Dedifferentiated amniotic fluid mesenchymal stem cell (primary cell): ENCODE data around the gene RIC3.
"Not testable (repeated sequence)": the region's sequence is repeated elsewhere in the genome, so short reads cannot be mapped to it uniquely, and the experiment has no call there.

ENCODE experiments used
- DNase-seq: peaks from one replicate; pipeline ENCODE4 v3.0.0-alpha.2; 2016; ENCODE audit errors: extremely low spot score

RIC3 gene

DNA sequence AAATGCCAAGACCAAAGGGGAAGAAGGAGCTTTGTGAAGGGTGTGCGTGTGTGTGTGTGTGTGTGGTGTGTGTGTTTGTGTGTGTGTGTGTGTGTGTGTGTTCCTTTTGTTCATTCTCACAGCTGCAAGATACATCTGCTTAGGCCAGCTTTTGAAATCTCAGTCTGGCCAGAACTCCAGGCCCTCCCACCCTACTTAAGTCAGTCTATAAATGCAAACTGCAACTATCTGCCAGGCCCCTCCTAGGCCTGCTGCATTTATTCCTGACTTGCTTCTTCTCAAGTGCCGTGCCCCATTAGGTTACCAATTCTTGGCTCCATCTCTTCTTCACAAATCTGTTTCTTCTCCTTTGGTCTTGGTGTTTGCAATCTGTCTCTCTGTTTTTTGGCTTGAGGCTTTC lies 21.6 kb upstream of the RIC3 start:
- no peak for DNase-seq

DNA sequence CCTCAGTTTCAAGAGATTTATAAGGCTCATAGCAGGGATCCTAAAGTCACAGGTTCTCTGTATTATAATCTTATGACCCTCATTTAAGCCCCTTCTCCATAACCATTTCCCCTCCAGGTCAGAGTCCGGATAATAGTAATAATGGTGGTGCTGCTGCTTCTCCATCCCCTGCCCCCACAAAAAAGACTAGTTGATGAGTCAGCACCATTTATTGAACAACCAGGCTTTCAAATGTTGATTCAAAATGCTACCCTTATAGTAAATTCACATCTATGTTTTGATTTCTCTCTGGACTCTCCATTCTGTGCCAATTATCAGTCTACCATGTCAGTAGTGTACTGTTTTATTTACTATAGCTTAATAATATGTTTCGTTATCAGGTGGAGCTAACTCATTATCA lies 17.6 kb upstream of the RIC3 start:
- DNase-seq: no peak

DNA sequence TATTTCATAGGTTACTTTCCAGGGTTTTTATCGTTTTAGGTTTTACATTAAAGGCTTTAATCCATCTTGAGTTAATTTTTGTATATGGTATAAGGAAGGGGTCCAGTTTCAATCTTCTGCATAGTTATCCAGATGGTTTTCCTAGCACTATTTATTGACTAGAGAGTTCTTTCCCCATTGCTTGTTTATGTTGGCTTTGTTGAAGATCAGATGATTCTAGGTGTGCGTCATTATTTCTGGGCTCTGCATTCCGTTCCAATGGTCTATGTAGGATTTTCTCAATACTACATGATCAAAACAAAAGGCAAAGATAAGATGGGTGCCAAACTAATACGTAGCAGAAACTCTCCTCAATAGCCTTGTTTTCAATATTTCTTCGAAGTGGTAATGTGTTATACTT lies 14.3 kb upstream of the RIC3 start:
- no peak for DNase-seq

DNA sequence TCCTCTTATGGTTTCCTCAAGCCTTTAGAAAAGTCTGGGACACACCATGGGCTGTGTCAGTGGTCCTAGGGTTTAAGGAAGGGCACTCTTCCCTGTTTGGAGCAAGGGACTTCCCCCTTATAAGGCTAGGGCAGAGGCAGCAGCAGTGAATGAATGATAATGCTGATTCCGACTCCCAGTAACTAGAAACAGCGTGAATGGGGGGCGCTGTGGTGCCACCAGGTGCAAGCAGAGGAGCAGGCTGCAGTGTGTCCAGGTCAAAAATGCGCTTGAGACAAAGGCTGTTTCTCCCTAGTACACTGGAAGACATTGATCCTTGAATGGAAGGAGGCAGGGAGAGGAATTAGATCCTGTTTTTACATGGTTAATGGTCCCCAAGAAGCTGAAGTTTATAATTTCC lies 11.6 kb upstream of the RIC3 start:
- DNase-seq: no peak

DNA sequence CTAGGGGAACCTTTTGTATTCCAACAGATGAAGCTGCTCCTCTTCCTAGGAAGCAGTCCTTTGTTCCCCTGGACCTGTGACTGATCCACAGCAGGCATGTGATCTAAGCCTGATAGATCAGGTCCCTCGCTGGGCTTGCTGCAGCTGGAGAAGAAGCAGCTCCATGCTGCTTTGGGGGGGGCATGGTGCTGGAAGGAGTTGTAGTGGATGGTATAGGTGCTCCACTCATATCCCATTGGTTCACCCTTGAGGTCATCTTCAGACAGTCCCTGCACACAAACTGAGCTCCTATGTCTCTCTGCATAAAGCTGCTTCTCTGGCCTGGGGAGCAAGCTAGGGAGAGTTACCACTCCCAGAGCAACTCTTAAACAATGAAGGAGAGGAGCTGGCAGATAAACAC lies 9.5 kb upstream of the RIC3 start:
- DNase-seq: no peak

DNA sequence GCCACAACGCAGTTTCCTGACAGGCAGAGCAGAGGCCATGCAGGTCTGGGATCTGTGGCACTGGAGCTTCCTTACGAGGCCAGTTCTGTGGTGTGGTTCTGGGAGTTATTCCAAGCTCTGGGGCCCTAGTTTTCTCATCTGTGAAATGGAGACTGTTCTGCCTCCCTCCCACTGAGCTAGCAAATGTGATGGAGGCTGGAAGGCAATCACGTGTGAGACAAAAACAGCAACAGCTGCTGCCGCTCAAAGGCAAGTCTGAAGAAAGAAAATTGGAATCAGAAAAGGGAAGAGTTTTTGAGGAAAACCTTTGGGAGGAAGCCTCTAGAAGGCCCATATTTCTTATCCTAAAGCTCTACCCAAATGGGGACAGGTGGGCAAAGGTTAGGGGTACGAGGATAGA lies 8.3 kb upstream of the RIC3 start:
- DNase-seq: no peak

DNA sequence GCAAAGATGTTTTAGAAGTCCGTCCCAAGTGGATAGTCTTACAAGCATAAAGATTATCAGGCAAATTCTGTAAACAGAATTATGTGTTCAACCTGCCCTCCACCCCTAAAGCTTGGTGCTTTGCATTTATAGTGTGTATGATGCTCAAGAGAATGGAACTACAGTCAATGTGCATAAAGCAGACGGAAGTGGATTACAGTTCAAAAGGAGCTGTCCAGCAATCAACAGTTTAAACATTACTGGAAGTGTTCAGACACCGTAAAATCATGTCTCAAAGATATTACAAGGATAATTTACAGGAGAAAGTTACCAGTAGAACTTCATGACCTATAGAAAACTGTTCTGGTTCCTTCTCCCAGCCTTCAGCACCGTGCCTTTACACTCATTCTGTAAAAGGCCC lies 1.0 kb downstream of the RIC3 start:
- DNase-seq: no peak

DNA sequence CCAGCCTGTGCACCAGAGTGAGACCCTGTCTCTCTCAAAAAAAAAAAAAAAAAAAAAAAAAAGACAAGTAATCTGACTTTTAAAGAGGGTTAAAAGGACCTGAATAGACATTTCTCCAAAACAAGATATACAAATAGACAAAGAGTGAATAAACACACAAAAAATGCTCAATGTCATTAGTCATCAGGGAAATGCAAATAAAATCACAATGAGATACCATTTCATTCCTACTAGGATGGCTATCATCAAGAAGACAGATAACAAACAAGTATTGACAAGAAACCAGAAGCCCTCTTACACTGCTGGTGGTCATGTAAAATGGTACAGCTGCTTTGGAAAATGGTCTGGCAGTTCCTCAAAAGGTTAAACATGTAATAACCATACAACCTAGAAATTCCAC lies 4.1 kb downstream of the RIC3 start:
- no peak for DNase-seq

DNA sequence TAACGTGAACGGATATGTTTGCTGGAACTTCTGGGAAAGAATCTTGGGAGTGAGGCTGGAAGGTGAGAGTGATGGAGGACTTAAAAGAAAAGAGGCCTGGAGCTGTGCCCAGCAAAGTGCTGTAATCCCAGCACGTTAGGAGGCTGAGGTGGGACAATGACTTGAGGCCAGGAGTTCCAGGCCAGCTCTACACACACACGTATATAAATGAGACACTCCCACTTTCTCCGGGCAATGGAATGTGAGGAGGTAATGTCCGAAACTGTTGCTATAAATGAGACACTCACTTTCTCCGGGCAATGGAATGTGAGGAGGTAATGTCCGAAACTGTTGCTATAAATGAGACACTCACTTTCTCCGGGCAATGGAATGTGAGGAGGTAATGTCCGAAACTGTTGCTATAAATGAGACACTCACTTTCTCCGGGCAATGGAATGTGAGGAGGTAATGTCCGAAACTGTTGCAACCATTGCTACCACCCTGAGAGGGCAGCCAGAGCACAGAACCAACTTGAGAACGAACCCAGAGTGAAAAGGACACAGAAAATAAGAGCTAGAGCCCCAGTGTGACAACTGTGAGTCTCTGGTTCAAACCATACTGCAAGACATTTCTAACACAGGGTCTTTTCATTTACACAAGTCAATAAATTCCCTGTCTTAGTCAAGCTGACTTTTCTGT lies 7.1 kb downstream of the RIC3 start:
- not testable (repeated sequence) for DNase-seq

DNA sequence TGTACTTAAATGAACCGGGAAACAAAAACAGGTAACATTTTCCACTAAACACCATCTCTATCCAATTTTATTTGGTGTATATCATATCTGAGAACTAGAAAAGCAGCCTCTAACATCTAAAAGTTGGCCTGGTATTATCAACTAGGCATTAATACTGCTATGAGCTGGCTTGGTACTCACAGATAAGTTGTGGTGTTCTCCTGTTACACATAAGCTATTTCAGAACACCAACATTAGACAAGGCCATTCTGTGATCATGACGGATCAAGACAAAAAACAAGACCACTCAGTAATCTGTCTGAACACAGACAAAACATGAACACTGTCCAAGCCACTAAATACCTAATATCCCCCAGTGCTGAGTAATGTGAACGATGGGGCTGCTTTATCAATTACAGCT lies 11.9 kb downstream of the RIC3 start:
- no peak for DNase-seq

DNA sequence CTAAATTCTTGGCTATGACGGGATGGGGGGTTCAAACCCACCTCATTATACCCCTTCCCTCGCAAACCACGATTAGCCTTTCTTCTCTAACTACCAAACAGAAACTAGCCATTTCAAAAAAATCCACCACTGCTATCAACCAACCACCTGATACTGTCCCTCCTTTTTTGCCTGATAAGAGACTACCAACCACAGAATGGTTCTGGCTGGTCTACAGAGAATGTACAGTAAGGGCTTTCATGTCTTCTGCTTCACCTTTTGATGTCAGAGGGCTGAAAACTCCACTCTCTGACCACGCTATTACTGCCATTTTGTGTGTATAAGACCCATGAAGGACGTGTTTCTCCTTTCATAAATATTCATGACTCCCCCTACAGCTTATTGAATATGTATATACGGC lies 19.1 kb downstream of the RIC3 start:
- DNase-seq: no peak

DNA sequence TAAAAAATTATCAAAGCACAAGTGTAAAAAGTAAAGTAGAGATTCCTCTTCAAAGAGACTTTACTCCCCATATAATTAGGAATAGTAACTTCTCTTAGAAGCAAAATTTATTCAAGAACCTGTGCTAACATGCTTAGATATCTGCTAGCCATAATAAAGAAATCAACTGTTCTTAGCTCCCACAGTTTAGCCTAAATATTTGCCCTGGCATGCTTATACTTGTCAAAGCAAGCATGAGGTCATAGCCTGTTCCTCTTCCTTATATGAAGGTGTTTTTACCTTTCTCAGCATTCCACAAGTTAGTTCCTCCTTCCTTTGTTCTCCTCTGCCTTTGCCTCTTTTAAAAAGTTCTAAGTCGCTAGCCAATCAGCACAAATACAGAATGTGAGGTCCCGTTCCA lies 30.3 kb downstream of the RIC3 start:
- DNase-seq: no peak

DNA sequence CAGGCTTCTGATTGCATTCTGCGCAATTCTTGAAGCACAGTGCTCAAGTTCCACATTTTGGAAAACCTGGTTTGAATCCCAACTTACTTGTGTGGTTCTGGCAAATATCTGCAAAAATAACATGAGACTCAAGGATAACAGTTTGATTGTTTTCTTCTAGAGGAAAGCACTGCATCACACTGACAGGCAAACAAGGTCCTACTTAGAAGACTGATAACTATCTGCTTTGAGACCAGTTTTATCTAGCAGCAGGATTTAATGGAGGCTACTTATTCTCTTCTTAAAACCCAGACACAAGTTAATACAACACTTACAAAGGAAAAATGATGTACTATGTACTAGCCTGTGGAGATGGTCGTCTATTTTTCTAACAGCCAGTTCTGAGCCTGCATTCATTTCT lies 41.4 kb downstream of the RIC3 start:
- no peak for DNase-seq

DNA sequence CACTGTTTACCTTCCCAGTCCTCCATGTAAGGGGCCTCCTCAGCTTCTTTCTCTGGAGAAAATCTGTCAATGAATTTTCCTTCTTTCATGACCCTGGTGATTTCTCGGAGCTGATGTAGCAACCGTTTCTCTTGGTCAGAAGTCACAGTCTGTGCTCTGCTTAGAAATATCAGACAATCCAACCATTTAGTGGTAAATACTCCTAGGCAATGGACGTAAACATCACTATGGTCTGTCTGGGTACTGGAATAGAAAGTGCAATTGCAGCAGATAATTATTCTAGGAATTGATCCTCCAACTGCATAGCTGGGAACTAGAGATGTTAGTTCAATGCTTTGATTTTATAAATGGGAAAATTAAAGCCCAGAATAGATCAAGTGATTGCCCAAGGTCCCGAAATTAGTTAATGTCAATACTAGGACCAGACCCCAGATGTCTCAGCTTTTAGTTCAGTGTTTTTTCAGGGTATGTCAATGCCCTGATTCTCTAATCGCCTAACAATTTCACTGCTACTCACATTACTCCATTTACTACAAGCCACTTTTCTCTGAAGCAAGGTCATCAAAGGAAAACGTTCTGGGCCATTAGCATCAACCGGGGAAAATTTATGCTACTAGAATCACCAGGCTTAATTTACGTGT lies 42.1 kb downstream of the RIC3 start:
- no peak for DNase-seq

DNA sequence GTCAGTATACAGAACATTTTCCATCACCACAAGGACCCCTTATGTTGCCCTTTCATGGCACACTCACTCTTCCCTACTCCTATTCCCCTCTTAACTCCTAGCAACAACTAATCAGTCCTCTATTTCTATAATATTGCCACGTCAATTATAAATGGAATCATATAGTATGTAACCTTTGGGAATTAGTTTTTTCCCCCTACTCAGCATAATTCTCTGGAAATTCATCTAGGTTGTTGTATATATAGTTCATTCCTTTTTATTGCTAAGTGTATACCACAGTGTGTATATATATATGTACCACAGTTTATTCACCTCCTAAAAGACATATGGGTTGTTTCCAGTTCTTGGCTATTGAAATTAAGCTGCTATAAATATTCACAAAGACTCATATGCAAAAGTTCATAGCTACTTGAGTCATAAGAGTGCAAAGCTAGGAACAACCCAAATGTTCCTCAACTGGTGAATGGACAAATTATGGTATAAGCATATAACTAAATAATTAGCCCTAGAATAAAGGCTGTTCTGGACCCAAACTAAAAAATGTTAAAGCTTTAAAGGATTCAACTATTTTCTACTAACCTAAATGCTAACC lies 46.6 kb downstream of the RIC3 start:
- DNase-seq: no peak

DNA sequence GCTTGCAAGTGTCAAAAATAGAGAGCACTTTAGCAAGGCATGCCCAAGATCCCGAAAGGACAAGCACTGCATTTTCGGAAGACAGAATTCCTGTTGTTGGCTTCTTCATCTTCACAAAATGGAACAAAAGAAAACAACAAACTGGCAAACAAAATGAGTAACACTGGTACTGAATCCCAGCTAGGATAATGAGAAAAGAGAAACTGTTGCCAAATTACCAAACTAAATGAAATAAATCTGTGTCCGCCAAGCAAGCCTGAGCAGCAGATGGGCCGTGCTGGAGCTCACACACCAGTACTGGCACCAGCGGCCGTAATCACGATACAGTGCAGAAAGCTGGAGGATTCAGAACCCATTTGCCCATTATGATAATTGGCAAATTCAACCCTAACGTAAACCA lies 57.2 kb downstream of the RIC3 start:
- DNase-seq: no peak

DNA sequence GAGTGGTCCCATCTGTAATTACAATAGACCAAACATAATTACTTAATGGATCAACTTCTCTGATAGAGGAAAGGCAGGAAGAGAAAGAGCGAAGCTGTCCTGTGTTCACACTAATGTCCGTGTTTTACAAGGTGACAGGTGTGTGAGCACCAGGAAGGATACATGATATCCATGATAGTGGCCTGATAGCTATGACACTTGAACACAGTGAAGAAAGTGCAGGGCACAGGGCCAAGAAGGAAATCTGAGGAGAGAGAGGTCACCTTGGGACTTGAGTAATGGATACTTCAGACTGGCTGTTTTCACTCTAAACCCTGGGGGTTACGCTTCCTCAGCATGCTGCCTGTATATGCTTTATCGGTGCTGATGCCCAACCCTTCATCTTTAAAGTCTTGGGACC lies 58.4 kb downstream of the RIC3 start:
- no peak for DNase-seq

DNA sequence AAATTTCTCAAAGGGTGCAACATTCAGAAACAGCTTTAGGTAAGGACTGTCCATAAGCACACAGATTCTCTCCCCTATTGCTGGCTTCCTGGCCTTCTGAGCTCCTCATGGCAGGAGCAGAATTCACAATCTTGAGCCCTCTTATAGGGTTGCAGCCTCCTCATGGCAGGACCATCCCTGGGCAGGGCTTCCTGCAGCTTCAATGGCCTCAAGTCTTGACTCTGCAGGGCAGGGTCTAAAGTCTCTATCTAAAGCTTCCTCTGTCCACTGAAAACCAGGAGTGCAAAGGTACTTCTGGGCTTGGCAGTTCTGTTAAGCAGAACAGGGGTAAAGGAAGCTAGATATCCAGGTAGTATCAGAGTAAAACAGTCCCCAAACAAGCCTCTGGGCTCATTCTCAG lies 59.1 kb downstream of the RIC3 start:
- no peak for DNase-seq

DNA sequence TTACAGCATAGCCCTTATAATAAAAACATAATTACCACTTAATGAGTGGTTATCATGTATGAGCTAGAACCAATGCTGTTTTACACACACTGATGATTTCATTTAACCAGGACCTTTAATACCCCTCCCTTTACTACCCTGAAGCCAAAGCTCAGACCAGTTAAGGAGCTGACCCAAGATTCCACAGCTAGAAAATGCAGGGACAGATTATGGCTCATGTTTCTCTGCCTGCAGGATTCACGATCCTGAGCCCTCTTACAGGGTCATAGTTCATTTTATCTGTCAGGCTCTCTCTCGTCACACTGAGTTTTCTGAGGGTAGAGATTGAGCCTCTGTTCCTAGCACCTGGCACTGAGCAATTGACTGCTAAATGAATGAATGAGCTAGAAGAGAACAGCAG lies 60.4 kb downstream of the RIC3 start:
- DNase-seq: no peak

DNA sequence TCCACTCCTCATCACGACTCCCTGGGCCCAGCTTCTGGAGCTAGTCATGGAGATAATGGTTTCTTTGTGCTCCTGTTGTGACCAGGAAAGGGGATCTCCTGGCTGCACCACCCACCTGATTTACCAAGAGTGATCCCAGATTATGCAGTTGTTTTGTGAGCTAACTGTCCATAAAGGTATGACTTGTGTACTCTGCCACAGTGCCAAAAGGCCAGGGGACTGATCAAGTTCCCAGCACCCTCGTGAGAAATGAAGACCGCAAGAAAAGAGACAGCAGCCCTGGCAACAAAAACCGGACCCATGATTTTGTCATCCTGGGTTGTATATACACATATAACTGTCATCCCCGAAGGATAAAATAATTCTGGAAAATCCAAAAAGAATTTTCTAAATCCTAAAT lies 61.2 kb downstream of the RIC3 start:
- no peak for DNase-seq

DNA sequence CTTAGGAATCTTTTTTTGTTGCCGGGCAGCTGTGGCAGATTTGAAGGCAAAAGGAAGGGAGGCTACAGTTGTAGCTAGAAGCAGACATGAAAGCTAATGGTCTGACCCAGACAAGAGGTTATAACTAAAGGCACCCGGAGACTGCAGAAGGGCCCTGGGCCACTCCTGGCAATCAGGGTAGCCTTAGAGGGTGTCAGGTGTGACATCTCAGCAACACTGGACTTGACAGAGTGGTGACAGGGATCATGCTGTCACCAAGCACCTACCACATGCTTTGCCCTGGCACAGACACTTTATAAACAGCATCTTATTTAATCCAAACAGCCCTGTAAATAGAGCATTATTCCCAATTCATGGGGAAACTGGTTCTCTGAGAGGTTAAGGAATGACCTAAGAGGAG lies 62.1 kb downstream of the RIC3 start:
- no peak for DNase-seq

DNA sequence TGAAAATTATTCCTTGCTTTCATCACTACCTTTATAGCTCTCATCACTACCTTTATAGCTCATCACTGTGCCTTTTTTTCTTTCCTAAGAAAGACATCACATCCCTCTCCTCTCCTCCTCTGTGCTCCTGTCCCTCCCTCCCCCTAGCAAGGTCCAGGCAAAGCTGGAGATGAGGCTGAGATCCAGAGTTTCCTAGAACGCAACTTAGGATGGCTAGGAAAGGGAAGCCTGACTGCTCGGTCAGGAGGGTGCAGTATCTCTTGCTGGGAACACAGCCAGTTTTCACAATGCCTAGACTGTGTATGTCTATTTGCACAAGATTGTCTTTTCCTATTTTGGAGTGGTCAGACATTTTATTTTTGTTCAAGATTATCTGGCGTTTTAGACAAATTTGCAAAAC lies 63.2 kb downstream of the RIC3 start:
- DNase-seq: no peak

DNA sequence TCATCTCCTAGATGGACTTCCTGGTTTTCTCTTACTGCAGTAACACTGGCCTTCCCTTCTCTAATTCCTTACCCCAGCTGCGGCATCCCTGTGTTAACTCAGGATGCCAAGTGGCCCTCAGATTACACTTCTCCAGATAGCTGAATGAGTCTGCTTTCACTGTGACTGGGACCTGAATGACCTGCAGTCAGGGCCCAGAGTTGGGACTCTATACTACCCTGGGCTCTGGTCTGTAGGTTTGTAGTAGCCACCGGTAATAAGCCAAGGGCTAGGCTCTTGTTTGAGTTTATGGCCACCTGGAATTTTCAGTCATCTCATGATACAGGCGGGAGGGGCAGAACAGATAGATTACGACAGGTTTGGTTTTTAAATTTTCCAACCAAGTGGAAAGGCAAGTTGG lies 63.7 kb downstream of the RIC3 start:
- no peak for DNase-seq

DNA sequence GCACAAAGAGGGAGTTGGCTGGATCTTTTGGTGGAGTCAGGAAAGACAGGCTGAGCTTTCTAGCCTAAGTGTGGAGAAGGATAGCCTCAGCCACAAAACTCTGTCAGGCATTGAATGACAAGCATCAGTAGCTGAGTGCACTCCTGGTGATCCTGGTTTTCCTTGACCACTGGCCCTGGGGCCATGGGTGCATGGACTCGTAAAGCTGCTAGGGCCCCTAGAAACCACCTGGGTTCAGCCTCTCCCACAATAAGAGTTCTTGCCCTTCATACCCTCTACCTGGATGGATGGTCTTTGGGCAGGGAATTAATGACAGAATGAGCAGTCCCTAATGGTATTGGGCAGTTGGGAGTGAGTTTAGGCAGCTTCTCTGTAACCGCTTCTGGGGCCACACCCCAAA lies 64.9 kb downstream of the RIC3 start:
- no peak for DNase-seq
